Kidney (tissue), 14 donors: ENCODE results near the gene SHISA8. TPM values are rescaled to one million over a fixed set of nuclear protein-coding genes. Genes with fewer than 3 reads are reported as not detected.

Experiments used
- DNase-seq, 5 donors: peaks; one replicate each; pipeline ENCODE4 v3.0.0-alpha.2; 2013 to 2020
- FAIRE-seq: peaks from 2 replicates; lab custom pipeline; 2012; peaks lifted over from hg19 to GRCh38; lab: Jason Lieb, UNC
- H3K27ac ChIP-seq, 2 donors: one replicate each; pipeline ENCODE4 v1.7.0; 2013; ENCODE audit warnings: low read depth in 2 of 2, low read length in 2 of 2, inconsistent platforms in 1 of 2
- H3K27me3 ChIP-seq: one replicate; pipeline ENCODE4 v1.7.1; 2013; ENCODE audit warnings: low read length, inconsistent platforms; ENCODE audit not compliant: control insufficient read depth, insufficient read depth
- H3K36me3 ChIP-seq, 3 donors: one replicate each; pipeline versions ENCODE4 v1.7.0 to v1.7.1; 2013; ENCODE audit warnings: low read length in 3 of 3, control low read depth in 1 of 3, inconsistent platforms in 1 of 3; ENCODE audit not compliant: insufficient read depth in 3 of 3, control insufficient read depth in 2 of 3
- H3K4me1 ChIP-seq, 3 donors: one replicate each; pipeline versions ENCODE4 v1.7.0 to v1.7.1; 2013; ENCODE audit warnings: low read length in 3 of 3, inconsistent platforms in 1 of 3, low read depth in 1 of 3; ENCODE audit not compliant: control insufficient read depth in 2 of 3, insufficient read depth in 2 of 3
- H3K4me3 ChIP-seq, 3 donors: one replicate each; pipeline versions ENCODE4 v1.7.0 to v1.8.1; 2013; ENCODE audit warnings: low read length in 3 of 3, control low read depth in 1 of 3, inconsistent platforms in 1 of 3
- H3K9ac ChIP-seq, 3 donors: one replicate each; pipeline versions ENCODE4 v1.7.0 to v1.7.1; 2013; ENCODE audit warnings: low read length in 3 of 3, control low read depth in 1 of 3, inconsistent platforms in 1 of 3
- H3K9me3 ChIP-seq, 3 donors: one replicate each; pipeline versions ENCODE4 v1.7.0 to v1.7.1; 2013; ENCODE audit warnings: low read length in 3 of 3, control low read depth in 1 of 3, inconsistent platforms in 1 of 3; ENCODE audit not compliant: control insufficient read depth in 2 of 3, insufficient read depth in 1 of 3
- intact Hi-C: fragments of 100-400 bp; cut with DNase I; formaldehyde crosslinking; loops from one replicate; pipeline ENCODE4 v1.11.1; 2022
- polyA plus RNA-seq: library from polyadenylated mRNA; stranded (reverse); fragments of 350-450 nt; fragmentation: Illumina TruSeq; extraction: RNeasy Lipid Tissue Mini Kit (QIAGEN cat#74804); gene quantifications from one replicate; pipeline ENCODE4 v1.2.3, GENCODE V29; 2014; ENCODE audit warnings: low read depth, low replicate concordance; ENCODE audit not compliant: insufficient read depth
- total RNA-seq: library from RNA; stranded (reverse); fragmentation: NEBNext Ultra II Directional; extraction: Animal tissue kit (Norgen Biotek cat#: 25700); gene quantifications from one replicate; pipeline ENCODE4 v1.2.1, GENCODE V29; 2021
- TF ChIP-seq, protein P1 (sequence below): IDR thresholded peaks from 3 replicates; pipeline ENCODE4 v1.5.1; 2012; ENCODE audit warnings: mild to moderate bottlenecking, moderate library complexity, borderline replicate concordance; ENCODE audit not compliant: insufficient read depth; ENCODE audit errors: extremely low read depth
- donor health status: control.
- donor health status: control.
- donor health status: control.
- donor health status: control.
- donor health status: control.
- donor health status: DM: yes; HTN: yes; CAD: no.
- donor health status: Normal renal cell carcinoma (clear cell type).

SHISA8 gene
- total and polyA plus RNA-seq, 2 donors from 2014 or later: 0.35 to 0.47 TPM

GRCh38 chr22:41916745-41917358 lies 2.0 kb upstream of the SHISA8 start:
- DNase-seq: no peak
- Histone ChIP-seq H3K4me1 (peaks cover 0 to 8% (median 0%) of the 10 kb centered on the region in 3 donors), H3K4me3 (no peak overlapping the region), H3K27me3 (peaks cover 28% of the 10 kb centered on the region), H3K36me3 (no peaks in the 10 kb centered on the region), H3K27ac (no peak overlapping the region), H3K9me3 (no peaks in the 10 kb centered on the region), H3K9ac (no peak overlapping the region)
- TF ChIP-seq, protein P1, sequence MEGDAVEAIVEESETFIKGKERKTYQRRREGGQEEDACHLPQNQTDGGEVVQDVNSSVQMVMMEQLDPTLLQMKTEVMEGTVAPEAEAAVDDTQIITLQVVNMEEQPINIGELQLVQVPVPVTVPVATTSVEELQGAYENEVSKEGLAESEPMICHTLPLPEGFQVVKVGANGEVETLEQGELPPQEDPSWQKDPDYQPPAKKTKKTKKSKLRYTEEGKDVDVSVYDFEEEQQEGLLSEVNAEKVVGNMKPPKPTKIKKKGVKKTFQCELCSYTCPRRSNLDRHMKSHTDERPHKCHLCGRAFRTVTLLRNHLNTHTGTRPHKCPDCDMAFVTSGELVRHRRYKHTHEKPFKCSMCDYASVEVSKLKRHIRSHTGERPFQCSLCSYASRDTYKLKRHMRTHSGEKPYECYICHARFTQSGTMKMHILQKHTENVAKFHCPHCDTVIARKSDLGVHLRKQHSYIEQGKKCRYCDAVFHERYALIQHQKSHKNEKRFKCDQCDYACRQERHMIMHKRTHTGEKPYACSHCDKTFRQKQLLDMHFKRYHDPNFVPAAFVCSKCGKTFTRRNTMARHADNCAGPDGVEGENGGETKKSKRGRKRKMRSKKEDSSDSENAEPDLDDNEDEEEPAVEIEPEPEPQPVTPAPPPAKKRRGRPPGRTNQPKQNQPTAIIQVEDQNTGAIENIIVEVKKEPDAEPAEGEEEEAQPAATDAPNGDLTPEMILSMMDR: no peak
- no peak for FAIRE-seq
- intact Hi-C loops: no loop called here

DNA sequence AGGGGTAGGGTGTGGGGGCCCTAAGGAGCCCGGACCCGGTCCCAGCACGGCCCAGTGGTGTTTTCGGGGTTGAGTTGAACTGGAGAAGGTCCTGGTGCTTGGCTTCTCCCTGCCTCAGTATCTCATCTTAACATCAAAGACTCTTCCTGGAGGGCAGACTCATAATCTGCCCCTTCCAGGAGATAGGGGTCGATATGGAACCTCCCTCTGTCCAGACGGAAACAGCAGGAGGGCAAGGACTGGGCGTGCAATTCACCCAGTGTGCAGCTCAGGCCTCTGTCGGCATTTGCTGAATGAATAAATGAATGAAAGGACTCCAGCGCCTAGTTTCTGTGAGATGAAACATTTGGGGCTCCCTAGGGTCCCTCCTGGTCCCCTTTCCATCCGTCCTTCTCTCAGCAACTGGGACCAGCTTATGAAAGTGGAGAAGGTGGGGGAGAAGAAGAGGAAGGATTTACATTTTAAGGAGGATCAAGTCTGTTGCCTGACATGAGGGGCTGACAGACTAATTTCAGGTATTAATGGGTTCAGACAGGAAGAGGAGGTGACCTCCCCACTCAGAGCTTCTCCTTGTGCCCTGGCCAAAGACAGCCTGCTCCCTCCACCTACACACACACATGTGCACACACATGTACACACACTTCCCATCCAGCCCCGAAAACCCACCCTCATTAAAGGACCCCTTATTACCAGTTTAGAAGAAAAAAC lies 1.1 kb upstream of the SHISA8 start:
- Histone ChIP-seq H3K9me3 (no peaks in the 10 kb centered on the region), H3K9ac (no peak overlapping the region), H3K27ac (no peak overlapping the region), H3K36me3 (no peaks in the 10 kb centered on the region), H3K4me3 (no peak overlapping the region), H3K27me3 (peaks cover 31% of the 10 kb centered on the region), H3K4me1 (peaks cover 0 to 8% (median 0%) of the 10 kb centered on the region in 3 donors)
- DNase-seq: peak in 1 of 5 donors; percentile 45
- intact Hi-C loops: no loop called here
- FAIRE-seq: no peak
- TF ChIP-seq, protein P1: no peak

- TF ChIP-seq, protein P1: no peak
- no peak for FAIRE-seq
- Histone ChIP-seq H3K9me3 (no peaks in the 10 kb centered on the region), H3K36me3 (no peaks in the 10 kb centered on the region), H3K27ac (no peak overlapping the region), H3K27me3 (peaks cover 31% of the 10 kb centered on the region), H3K9ac (no peak overlapping the region), H3K4me3 (no peak overlapping the region), H3K4me1 (peaks cover 0 to 16% (median 0%) of the 10 kb centered on the region in 3 donors)
- intact Hi-C loops: no loop called here
- DNase-seq: peak in 1 of 5 donors; percentile 35
Observed at GRCh38 chr22:41914611-41915034, 251 bp downstream of the SHISA8 start.
